ENCODE measurements around the gene MTMR11.

DNA sequence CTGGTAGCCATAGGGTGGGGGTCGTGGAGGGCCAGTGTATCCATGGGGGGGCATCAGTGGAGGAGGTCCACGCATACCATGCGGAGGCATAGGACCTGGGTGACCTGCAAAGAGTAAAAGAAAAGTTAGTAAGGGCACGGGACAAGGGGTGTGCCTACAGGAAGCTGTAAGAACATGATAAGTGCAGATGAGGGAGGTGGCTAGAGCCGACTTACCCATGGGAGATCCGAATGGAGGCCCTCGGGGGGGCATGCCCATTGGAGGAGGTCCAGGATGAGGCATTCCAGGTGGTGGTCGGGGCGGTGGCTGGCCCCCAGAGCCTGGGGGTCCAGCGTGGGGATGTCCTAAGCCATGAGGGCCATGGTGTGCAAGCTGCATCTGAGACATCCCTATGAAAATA is 13.1 kb downstream of the MTMR11 start:
- TF ChIP-seq, protein P1, sequence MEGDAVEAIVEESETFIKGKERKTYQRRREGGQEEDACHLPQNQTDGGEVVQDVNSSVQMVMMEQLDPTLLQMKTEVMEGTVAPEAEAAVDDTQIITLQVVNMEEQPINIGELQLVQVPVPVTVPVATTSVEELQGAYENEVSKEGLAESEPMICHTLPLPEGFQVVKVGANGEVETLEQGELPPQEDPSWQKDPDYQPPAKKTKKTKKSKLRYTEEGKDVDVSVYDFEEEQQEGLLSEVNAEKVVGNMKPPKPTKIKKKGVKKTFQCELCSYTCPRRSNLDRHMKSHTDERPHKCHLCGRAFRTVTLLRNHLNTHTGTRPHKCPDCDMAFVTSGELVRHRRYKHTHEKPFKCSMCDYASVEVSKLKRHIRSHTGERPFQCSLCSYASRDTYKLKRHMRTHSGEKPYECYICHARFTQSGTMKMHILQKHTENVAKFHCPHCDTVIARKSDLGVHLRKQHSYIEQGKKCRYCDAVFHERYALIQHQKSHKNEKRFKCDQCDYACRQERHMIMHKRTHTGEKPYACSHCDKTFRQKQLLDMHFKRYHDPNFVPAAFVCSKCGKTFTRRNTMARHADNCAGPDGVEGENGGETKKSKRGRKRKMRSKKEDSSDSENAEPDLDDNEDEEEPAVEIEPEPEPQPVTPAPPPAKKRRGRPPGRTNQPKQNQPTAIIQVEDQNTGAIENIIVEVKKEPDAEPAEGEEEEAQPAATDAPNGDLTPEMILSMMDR (IDR thresholded peaks at IDR 0.05; ENCODE audit: borderline replicate concordance, extremely low read depth, low read length, poor library complexity, severe bottlenecking), result no peak
- TF ChIP-seq EZH2 (IDR thresholded peaks at IDR 0.05; ENCODE audit: borderline replicate concordance, low read depth, low read length, severe bottlenecking), result no peak

Data from DND-41 (cell line).